DOHH2 (cell line): Measurements from ENCODE around the gene PHF23.

Source experiments
- H3F3A ChIP-seq: fragments of 200-600 bp; sonication (generic), shearing (Covaris generic); 2 replicates; pipeline ENCODE4 v1.6.0; 2016; ENCODE audit warnings: antibody characterized with exemption, mild to moderate bottlenecking; ENCODE audit not compliant: control insufficient read depth, insufficient read depth
- H3K27ac ChIP-seq: fragments of 200-600 bp; sonication (generic); 2 replicates; pipeline ENCODE4 v1.5.1; 2014; ENCODE audit warnings: low read depth, mild to moderate bottlenecking, low read length, moderate library complexity
- H3K27me3 ChIP-seq: fragments of 200-600 bp; sonication (generic); 2 replicates; pipeline ENCODE4 v1.6.1; 2014; ENCODE audit warnings: mild to moderate bottlenecking, low read length, mixed read lengths; ENCODE audit not compliant: control insufficient read depth
- H3K36me3 ChIP-seq: fragments of 200-600 bp; sonication (generic); 2 replicates; pipeline ENCODE4 v1.6.1; 2014; ENCODE audit warnings: mild to moderate bottlenecking, low read length, moderate library complexity, mixed read lengths; ENCODE audit not compliant: control insufficient read depth
- H3K4me1 ChIP-seq: fragments of 200-600 bp; sonication (generic); 2 replicates; pipeline ENCODE4 v1.6.1; 2014; ENCODE audit warnings: mild to moderate bottlenecking, low read length, mixed read lengths; ENCODE audit not compliant: control insufficient read depth
- H3K4me2 ChIP-seq: fragments of 200-600 bp; sonication (generic); 2 replicates; pipeline ENCODE4 v1.6.0; 2014; ENCODE audit warnings: mild to moderate bottlenecking, low read length, moderate library complexity
- H3K4me3 ChIP-seq: fragments of 200-600 bp; sonication (generic); 2 replicates; pipeline ENCODE4 v1.5.1; 2014; ENCODE audit warnings: mild to moderate bottlenecking, low read length, mixed read lengths
- H3K79me2 ChIP-seq: fragments of 200-600 bp; sonication (generic); 2 replicates; pipeline ENCODE4 v1.6.1; 2014; ENCODE audit warnings: mild to moderate bottlenecking, low read length, mixed read lengths; ENCODE audit not compliant: control insufficient read depth
- H3K9me2 ChIP-seq: fragments of 200-600 bp; sonication (generic); replicated peaks from 2 replicates; pipeline ENCODE4 v1.6.1; 2014; ENCODE audit warnings: mild to moderate bottlenecking, low read length, mixed read lengths; ENCODE audit not compliant: control insufficient read depth
- H3K9me3 ChIP-seq: fragments of 200-600 bp; sonication (generic); 2 replicates; pipeline ENCODE4 v1.6.1; 2014; ENCODE audit warnings: antibody characterized with exemption, low read length, mixed read lengths; ENCODE audit not compliant: control insufficient read depth, insufficient read depth
- H4K20me1 ChIP-seq: fragments of 200-600 bp; sonication (generic); 2 replicates; pipeline ENCODE4 v1.6.0; 2014; ENCODE audit warnings: low read depth, mild to moderate bottlenecking, antibody characterized with exemption, low read length, moderate library complexity; ENCODE audit not compliant: control insufficient read depth, insufficient read depth
- CTCF ChIP-seq: fragments of 200-600 bp; sonication (generic); IDR thresholded peaks from one replicate; pipeline ENCODE4 v1.5.1; 2014; ENCODE audit warnings: antibody characterized with exemption, mild to moderate bottlenecking, low read depth, low read length; ENCODE audit not compliant: poor library complexity, severe bottlenecking
- EZH2phosphoT487 ChIP-seq: fragments of 200-600 bp; sonication (generic); IDR thresholded peaks from 2 replicates; pipeline ENCODE4 v1.6.1; 2017; ENCODE audit warnings: borderline replicate concordance, mild to moderate bottlenecking, antibody characterized with exemption, low read length, moderate library complexity, mixed read lengths

PHF23 gene

GRCh38 chr17:7262192-7262934, 23.1 kb upstream of the PHF23 start, which contains the start of gene CLDN7:
Gene CLDN7, minus strand, starts transcription at chr17:7262478. Its CDS starts 435 bp downstream, at chr17:7262043.
- peaks cover 6% of the 10 kb centered on the region; the same call in 1 of the 2 replicates for H3F3A ChIP-seq
- peaks cover 31% of the 10 kb centered on the region for H3K4me1 ChIP-seq
- TF ChIP-seq CTCF (no peak), EZH2phosphoT487 (no peak)
- no peaks in the 10 kb centered on the region for H4K20me1 ChIP-seq
- H3K36me3 ChIP-seq = peaks cover 18% of the 10 kb centered on the region
- peak within 1 kb of the TSS; percentile 87 for H3K4me2 ChIP-seq
- peaks cover 32% of the 10 kb centered on the region for H3K27me3 ChIP-seq
- no peaks in the 10 kb centered on the region for H3K9me3 ChIP-seq
- H3K9me2 ChIP-seq = no peaks in the 10 kb centered on the region
- no peaks in the 10 kb centered on the region for H3K79me2 ChIP-seq
- H3K27ac ChIP-seq = no peak within 1 kb of the TSS
- peak within 1 kb of the TSS; percentile 62 for H3K4me3 ChIP-seq

GRCh38 chr17:7261379-7262191, 22.3 kb upstream of the PHF23 start:
- TF ChIP-seq EZH2phosphoT487 (peak; percentile 54; the same call in 1 of the 2 replicates), CTCF (no peak)
- H3K79me2 ChIP-seq = no peaks in the 10 kb centered on the region
- peaks cover 6% of the 10 kb centered on the region; the same call in 1 of the 2 replicates for H3F3A ChIP-seq
- no peaks in the 10 kb centered on the region for H3K9me3 ChIP-seq
- H3K4me1 ChIP-seq = peaks cover 31% of the 10 kb centered on the region
- peaks cover 32% of the 10 kb centered on the region for H3K27me3 ChIP-seq
- no peaks in the 10 kb centered on the region for H4K20me1 ChIP-seq
- no peak overlapping the region for H3K27ac ChIP-seq
- H3K4me2 ChIP-seq = peak overlapping the region; percentile 87
- H3K4me3 ChIP-seq = peak overlapping the region; percentile 22; the same call in 1 of the 2 replicates
- H3K36me3 ChIP-seq = peaks cover 25% of the 10 kb centered on the region
- no peaks in the 10 kb centered on the region for H3K9me2 ChIP-seq

- H3K27ac ChIP-seq = no peak overlapping the region
- H3K79me2 ChIP-seq = no peaks in the 10 kb centered on the region
- peaks cover 29% of the 10 kb centered on the region for H3K36me3 ChIP-seq
- no peaks in the 10 kb centered on the region for H4K20me1 ChIP-seq
- H3F3A ChIP-seq = peaks cover 6% of the 10 kb centered on the region; the same call in 1 of the 2 replicates
- TF ChIP-seq CTCF (no peak), EZH2phosphoT487 (no peak)
- H3K9me3 ChIP-seq = no peaks in the 10 kb centered on the region
- H3K4me2 ChIP-seq = peak overlapping the region; percentile 45
- peaks cover 31% of the 10 kb centered on the region for H3K4me1 ChIP-seq
- peaks cover 32% of the 10 kb centered on the region for H3K27me3 ChIP-seq
- peak overlapping the region; percentile 22; the same call in 1 of the 2 replicates for H3K4me3 ChIP-seq
- H3K9me2 ChIP-seq = no peaks in the 10 kb centered on the region
Measured at GRCh38 chr17:7260651-7261378, 21.6 kb upstream of the PHF23 start.
